ENCODE data around the gene PDZRN3.

The PDZRN3 gene

DNA sequence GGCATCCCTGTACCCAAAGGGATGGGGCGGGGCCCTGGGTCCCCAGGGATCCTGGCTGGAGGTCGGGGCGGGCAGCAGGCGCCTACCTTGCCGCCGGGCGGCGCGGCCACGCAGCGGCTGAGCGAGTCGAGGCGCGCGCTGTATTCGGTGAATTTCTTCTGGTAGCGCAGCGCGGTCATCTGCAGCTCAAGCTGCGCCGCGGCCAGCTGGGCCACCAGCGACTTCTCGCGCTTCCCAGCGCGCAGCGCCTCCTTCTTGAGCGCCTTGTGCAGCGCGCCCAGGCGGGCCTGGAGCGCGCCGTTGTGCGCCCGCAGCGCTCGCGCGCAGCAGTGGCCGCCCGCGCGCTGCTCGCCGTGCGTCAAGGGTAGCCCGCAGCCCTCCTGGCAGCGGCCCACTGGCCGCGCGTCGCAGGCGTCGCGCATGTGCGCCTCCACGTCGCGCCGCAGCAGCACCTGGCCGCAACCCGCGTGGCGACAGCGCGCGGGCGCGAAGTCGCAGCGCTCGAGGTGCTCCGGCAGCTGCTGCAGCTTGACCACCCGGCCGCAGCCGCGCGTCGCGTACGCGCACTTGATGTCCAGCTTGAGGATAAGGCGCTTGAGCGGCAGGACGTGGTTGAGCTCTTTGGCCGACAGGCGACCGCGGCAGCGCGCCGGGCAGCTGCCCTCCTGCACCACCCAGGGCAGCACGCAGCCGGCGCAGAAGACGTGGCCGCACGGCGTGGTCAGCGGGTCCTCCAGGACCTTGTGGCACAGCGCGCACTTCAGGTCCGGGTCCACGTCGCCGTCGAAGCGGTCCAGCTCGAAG, 522 bp downstream of the PDZRN3 start:
- in situ Hi-C loops (cut with HindIII; ENCODE audit: low sequenced_read_pairs), result no loop called here

DNA sequence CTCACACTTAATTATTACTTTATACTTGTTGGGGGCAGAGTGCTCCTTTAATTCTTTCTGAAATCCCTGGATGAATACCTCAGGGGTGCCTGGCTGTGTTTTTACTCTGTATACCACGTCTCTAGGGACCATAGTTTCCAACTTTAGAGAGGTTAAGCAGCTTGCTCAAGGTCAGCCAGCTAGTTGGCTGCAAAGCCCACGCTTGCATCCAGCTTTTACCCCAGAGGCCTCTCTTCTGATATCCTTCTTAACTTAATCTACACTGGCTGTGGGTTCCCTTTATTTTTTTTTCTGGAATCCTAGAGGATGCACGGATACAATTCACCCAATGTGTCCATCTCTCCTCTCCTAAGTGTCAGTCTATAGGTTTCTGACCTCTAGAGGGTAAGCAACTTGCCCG, 1.4 kb downstream of the PDZRN3 start:
- in situ Hi-C loops (cut with HindIII; ENCODE audit: low sequenced_read_pairs), result no loop called here

GRCh38 chr3:73622091-73622805, 2.5 kb downstream of the PDZRN3 start:
- in situ Hi-C loops (cut with HindIII; ENCODE audit: low sequenced_read_pairs), result no loop called here

DNA sequence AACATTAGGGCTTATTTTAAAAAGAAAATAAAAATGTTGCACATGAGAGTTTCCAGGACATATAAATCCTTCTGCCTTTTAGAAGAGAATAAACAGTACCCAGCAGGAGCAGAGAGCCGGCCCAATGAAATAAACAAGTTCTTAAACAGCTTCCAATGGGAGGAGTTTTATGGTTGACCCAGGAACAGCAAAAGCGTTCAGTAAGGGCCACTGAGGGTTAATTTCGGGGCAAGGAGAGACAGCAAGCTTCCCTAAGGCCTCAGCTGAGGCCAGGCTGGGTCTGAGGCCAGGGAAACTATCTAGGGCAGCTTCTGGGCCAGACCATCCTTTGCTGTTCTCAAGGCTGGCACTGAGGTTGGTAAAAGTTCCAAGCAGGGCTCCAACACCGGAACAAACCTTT, 3.4 kb downstream of the PDZRN3 start:
- in situ Hi-C loops (cut with HindIII; ENCODE audit: low sequenced_read_pairs), result no loop called here

DNA sequence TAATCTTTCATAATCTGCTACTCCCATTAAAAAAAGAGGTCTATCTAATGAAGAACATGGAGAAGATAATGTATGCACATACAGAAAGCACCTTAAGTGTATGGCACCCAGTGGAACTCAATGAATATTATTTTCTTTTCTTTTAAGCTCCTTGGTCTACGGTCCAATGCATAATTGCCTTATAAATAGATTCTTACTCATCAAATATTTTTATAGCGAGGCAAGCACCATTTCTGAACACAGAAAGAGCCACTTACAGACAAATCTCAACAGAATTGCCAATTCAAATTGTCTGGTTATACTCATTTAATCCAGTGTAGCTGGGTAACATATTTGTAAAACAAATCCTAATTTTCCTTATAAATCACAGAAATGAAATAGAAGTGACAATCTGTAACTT, 6.3 kb downstream of the PDZRN3 start:
- in situ Hi-C loops (cut with HindIII; ENCODE audit: low sequenced_read_pairs), result no loop called here

DNA sequence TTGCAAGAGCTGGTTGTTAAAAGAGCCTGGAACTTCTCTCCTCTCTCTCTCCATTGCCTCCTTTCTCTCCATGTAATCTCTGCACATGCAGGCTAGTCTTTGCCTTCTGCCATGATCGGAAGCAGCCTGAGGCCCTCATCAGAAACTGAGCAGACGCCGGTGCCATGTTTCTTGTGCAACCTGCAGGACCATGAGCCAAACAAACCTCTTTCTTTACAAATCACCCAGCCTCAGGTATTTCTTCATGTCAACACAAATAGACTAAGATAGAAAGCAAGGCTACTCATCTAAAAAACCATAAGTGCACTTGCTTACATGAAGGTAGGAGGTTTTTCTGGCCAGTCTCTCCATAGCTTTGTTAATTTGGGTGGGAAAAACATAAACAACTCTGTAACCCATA, 8.7 kb downstream of the PDZRN3 start:
- in situ Hi-C loops (cut with HindIII; ENCODE audit: low sequenced_read_pairs), result no loop called here

- in situ Hi-C loops (cut with HindIII; ENCODE audit: low sequenced_read_pairs), result no loop called here
These were observed 10.3 kb downstream of the PDZRN3 start for GRCh38 chr3:73614419-73614818.

DNA sequence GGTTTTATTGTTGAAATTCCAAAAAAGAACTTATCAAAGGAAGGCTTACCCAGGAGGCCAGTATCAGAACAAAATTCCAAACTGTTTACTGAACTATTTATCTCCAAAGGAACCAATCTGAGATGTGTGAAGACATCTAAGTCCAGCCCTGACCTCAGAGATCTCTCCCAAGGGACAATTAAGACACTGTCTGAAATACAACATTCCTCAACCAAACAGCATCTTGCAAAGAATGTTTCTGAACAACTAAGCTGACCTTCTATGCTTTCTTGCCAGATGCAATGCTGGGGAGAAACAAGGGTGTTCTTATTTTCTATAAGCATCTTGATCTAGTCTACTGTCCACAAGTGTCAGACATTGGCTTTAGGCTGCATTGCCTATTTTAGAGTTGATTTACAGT, 13.6 kb downstream of the PDZRN3 start:
- in situ Hi-C loops (cut with HindIII; ENCODE audit: low sequenced_read_pairs), result no loop called here

DNA sequence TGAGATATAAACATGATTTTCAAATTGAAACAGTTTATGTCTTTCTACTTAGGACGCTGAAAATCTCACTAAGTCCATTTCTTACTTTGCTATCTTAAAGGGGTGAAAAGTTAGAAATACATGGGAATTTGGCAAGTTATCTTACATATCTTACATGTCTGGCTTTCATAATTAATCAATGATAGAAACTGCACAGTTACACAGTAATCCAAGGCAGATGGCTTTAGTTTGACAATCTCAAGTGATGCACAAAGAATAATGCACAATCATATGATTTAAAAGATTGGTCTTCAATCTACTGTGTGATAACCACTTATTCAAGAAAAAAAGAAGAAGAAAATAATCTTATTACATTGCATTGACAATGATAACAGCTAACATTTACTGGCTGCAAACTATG, 14.2 kb downstream of the PDZRN3 start:
- in situ Hi-C loops (cut with HindIII; ENCODE audit: low sequenced_read_pairs), result no loop called here

DNA sequence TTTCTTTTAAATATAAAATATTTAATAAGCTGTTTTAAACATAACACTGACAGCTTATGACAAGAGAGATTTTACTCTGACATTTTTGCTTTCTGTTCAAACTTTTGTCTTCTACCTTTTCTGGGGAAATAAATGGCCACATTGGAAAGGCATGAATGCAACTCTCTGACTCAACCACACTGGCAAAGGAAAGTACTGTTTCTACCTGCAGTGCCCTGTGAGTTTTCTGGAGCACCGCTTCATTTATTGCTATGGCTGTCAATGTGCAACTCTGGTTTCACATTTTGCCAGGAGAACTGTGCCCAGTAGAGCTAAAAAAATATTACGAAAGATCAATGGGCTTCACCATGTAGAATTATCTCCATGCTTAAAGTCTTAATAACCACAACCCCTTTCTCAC, 15.1 kb downstream of the PDZRN3 start:
- in situ Hi-C loops (cut with HindIII; ENCODE audit: low sequenced_read_pairs), result no loop called here

DNA sequence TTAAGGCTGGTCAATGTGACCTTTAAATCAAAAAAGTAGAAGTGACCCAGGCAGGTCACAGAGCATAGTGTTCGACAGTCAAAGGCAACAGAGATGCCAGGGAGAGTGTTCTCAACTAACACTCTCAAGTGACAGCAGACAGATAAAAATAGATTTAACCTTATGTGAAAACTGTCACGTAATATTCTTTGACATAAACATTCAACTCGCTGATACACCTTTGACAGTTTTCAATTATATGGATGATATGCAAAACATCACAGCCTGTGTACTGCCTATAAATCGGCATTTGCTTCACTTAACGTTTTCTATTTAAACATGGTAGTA, 15.5 kb downstream of the PDZRN3 start:
- in situ Hi-C loops (cut with HindIII; ENCODE audit: low sequenced_read_pairs), result no loop called here

GRCh38 chr3:73608456-73609314, 16.1 kb downstream of the PDZRN3 start:
- in situ Hi-C loops (cut with HindIII; ENCODE audit: low sequenced_read_pairs), result no loop called here

GRCh38 chr3:73605861-73606260, 18.9 kb downstream of the PDZRN3 start:
- in situ Hi-C loops (cut with HindIII; ENCODE audit: low sequenced_read_pairs), result no loop called here

DNA sequence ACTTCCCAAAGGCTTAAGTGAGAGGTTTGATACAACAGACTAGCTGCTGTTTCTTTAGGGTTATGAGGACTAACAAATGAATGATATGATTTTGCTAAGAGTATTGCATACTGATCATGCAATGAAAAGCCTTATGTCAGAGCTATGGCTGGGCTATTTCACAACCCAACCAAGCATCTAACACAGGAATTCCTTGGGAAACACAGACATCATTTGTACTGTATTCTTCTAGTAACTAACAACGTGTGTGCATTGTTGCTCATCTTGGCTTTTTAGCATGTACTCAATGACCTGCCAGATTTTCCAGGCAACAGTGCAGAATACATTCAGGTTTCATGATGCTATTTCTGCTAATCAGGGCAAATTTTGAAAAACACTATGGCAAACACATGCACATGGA, 19.3 kb downstream of the PDZRN3 start:
- in situ Hi-C loops (cut with HindIII; ENCODE audit: low sequenced_read_pairs), result no loop called here

- in situ Hi-C loops (cut with HindIII; ENCODE audit: low sequenced_read_pairs), result no loop called here
These were observed 20.3 kb downstream of the PDZRN3 start for GRCh38 chr3:73604451-73604850.

- in situ Hi-C loops (cut with HindIII; ENCODE audit: low sequenced_read_pairs), result no loop called here
These were observed 21.0 kb downstream of the PDZRN3 start for GRCh38 chr3:73603762-73604171.

- in situ Hi-C loops (cut with HindIII; ENCODE audit: low sequenced_read_pairs), result no loop called here
These were observed 22.6 kb downstream of the PDZRN3 start for GRCh38 chr3:73602170-73602569.

DNA sequence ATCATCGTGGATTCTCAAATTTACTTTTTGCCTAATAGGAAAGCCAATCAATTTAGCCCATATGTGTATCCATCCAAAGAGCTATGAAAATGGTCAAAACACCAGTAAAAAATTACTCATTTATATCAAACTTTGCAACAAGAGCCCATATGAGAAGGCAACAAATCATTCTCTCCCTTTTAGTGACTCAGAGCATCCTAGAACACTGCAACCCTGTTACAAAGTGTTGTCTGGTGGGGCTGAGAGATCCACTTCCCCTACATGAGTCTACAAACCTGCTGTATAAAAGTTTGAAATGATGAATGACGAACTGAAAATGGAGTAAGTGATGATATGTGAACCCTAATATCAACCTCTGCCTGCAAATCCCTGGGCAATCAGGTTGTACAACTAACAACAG, 23.3 kb downstream of the PDZRN3 start:
- in situ Hi-C loops (cut with HindIII; ENCODE audit: low sequenced_read_pairs), result no loop called here

- in situ Hi-C loops (cut with HindIII; ENCODE audit: low sequenced_read_pairs), result no loop called here
These were observed 23.7 kb downstream of the PDZRN3 start for GRCh38 chr3:73601011-73601410.

DNA sequence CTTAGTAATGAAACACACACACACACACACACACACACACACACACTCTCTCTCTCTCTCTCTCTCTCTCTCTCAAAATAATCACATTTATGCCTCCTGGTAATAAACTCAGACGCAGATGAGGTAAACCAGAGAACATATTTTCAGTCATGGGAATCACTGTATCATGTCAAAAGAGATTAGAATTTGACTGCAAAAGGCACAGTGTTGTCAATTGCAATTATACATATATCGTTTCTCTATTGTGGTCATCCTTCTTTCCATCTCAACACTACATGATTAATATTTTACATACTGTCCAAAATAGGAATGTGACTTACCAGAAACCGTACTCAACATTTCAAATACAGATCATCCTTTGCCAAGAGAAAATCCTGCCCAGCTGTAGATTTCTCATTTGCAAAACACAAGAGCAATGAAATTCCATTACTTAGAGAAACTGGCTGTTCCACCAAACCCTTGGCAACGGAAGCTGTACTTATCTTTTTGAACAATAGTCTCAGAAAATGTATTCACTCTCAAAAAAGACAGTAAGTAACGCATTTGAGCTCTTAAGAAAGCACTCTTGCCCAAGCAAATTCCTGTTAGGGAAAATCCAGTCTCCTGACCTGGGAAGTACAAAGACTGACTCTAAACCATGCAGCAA, 24.3 kb downstream of the PDZRN3 start:
- in situ Hi-C loops (cut with HindIII; ENCODE audit: low sequenced_read_pairs), result no loop called here

GRCh38 chr3:73599605-73600004, 25.1 kb downstream of the PDZRN3 start:
- in situ Hi-C loops (cut with HindIII; ENCODE audit: low sequenced_read_pairs), result no loop called here
